ENCODE data around the gene PTPRN2.
"Not testable (repeated sequence)": the region's sequence is repeated elsewhere in the genome, so short reads cannot be mapped to it uniquely, and the experiment has no call there.

PTPRN2 gene

GRCh38 chr7:158053183-158053915 is 534.3 kb downstream of the PTPRN2 start:
- DNase-seq = no peak

DNA sequence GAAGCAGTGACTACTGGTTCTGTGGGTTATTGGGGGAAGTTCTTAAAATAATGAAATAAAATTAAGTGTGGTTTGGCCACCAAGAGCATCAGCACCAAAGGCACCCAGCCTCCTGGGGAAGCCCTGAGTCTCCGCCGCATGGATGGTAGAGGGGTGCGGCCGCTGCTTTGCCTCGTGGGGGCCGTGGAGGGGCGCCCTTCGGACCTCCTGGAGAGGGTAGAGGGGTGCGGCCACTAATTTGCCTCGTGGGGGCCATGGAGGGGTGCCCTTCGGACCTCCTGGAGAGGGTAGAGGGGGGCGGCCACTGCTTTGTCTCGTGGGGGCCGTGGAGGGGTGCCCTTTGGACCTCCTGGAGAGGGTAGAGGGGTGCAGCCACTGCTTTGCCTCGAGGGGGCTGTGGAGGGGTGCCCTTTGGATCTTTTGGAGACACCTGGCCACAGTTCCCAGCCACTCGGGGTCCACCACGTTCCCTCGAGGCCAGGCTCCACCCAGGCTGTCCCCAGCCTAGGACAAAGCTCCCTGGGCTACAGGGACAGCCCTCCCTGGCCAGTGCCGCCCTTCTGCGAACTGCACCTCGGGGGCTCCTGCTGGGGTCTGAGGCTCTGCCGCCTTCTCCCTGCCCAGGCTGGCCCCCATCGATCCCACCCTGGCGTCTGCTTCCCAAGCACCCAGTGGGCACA is 535.1 kb downstream of the PTPRN2 start:
- DNase-seq = no peak

GRCh38 chr7:158051776-158052175 is 535.8 kb downstream of the PTPRN2 start:
- DNase-seq = no peak

GRCh38 chr7:158050978-158051651 is 536.5 kb downstream of the PTPRN2 start:
- no peak for DNase-seq

GRCh38 chr7:158050441-158050977 is 537.1 kb downstream of the PTPRN2 start:
- DNase-seq = no peak

GRCh38 chr7:158049271-158049670 is 538.4 kb downstream of the PTPRN2 start:
- no peak for DNase-seq

- DNase-seq = no peak
These were observed 539.1 kb downstream of the PTPRN2 start for GRCh38 chr7:158048569-158048968.

DNA sequence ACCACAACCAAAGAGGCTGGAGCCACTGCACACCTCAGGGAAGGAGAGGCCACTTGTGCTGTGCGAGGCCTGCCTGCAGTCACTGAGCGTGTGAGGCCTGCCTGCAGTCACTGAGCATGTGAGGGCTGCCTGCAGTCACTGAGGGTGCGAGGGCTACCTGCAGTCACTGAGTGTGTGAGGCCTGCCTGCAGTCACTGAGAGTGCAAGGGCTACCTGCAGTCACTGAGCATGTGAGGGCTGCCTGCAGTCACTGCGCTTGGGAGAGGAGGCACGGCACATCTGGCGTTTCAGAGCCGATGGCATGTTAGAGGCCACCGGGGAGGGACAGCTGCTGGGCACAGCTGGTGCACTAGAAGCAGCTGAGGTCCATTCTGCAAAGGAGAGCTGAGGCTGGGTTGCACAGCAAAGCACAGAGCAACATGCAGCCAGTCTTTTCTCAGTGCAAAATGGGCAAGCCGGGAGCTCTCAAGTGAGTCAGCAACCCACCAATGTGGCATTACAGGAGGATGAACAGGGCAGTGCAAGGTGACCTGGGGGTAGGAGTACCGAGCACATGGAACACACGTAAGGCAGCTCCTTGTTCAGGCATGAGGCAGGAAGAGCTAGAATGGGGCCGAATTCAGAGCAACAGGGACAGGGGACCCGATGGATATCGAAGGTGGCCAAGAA is 540.1 kb downstream of the PTPRN2 start:
- DNase-seq = no peak

DNA sequence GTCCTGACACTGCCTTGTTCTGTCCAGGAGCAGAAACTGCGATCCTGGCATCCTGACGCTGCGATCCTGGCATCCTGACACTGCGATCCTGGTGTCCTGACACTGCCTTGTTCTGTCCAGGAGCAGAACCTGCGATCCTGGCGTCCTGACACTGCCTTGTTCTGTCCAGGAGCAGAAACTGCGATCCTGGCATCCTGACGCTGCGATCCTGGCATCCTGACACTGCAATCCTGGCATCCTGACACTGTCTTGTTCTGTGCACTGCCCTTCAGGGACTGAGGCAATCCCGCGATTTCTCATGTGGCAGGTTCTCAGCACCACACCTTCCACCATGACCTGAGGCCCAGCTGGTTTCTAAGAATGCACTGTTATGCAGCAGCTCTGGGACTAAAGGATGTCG is 541.4 kb downstream of the PTPRN2 start:
- DNase-seq = not testable (repeated sequence)

GRCh38 chr7:158044482-158044823 is 543.2 kb downstream of the PTPRN2 start:
- DNase-seq = no peak

DNA sequence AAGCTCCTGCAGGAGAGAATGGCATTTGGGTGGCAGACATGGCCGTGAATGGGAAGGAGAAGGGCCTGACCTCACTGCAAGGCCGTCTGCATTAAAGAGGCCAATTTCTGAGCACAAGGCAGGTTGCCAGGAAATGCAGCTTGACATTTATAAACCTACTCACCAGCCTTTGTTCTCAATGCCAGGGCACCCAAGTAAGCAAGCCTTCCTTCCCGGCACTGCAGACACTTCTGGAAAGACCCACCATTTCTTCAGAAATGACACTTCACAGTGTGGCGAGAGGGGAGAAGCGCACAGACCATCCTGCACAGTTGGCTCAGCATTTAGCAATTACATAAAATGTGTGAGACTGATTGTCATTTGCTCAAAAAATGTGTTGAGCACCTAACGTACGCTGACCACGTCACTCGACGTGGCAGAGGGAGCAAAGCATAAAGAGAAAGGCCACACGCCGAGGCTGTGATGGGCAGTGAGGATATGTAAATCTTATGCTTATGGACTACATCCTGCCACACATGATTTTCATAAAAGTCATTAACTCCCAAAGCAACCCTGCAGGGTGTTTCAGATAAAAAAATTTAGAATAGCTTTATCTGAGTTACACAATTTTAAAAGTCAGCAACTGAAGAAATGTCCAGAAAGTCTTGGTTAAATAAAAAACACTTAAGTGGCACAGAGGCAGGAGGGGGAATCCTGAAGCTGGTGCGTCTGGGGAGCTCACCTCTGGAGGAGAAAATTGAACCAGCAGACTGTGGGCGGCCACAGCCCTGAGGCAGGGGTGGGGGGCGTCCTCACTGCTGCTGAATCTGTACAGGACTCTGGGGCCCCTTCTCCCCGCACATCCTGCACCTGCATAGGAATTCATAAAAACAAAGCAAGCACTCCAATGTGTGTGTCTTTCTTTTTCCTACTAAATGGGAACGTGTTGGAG is 543.8 kb downstream of the PTPRN2 start:
- no peak for DNase-seq

DNA sequence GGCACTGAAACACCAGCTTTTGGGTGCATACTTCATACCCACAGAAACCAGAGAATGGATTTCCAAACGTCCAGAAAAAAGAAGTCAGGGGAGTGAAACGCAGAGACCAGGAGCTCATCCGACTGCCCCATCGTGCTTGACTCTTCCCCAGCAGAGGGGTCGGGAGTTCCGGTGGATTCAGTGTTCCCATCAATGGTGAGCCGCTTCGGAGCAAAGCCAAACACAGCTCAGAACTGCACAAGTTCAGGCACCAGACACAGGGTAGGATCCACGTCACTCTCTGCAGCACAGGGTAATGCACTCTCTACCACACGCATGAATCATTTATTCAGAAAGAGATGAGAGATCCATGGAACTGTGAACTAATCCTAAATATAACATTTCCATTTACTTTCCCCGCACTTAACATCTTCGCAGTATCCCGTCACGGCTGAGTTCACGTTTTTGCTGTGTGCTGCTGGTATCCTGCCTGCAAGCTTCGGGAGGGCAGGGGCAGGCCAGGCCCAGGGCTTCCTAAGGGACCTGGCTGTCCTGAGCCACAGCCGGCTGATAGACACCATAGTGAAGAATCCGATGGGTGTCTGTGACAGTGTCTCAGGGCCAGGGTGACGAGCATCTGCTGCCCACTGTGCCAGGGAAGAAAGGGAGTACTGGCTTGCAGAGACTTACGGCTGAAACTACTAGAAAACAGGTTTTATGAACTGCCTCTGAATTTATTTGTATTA is 545.3 kb downstream of the PTPRN2 start:
- DNase-seq = no peak

- no peak for DNase-seq
These were observed 547.4 kb downstream of the PTPRN2 start for GRCh38 chr7:158040199-158040598.

DNA sequence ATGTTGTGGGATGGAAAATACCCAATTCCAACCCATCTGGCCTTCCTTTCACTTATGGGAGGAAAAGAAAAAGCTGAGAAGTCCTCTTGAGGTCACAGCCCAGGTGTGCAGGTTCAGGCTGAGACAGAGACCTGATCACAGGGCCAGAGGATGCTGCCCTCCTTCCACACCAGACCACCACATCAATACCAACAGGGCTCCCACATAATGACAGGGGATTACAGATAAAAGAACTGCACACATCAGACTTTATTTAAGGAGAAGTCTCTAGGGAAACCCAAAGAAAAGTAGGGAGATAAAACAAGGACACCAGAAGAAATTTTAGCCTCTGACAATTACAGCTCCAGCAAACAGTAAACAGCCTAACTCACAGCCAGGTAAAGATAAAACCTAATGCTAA is 548.4 kb downstream of the PTPRN2 start:
- no peak for DNase-seq

- DNase-seq = no peak
These were observed 550.4 kb downstream of the PTPRN2 start for GRCh38 chr7:158037211-158037610.

DNA sequence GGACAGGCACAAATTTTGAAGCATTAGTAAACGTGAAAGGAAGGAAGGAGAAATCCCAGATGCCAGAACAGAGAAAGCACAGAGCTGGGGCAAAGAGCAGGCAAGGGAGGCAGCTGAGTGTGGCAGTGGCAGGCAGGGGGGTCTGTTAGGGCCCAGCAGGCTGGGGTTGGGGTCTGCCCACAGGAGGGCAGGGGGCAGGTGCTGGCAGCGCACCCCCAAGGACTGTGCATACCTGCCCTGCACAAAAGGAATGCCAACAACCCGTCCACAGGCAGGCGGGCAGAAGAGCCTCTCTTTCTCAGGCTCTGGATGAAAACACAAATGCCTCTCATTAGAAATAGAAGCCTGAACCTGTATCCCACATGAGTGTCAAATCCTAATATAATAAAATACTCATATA is 552.3 kb downstream of the PTPRN2 start:
- DNase-seq = no peak

GRCh38 chr7:158034571-158034970 is 553.1 kb downstream of the PTPRN2 start:
- no peak for DNase-seq

GRCh38 chr7:158033925-158034324 is 553.7 kb downstream of the PTPRN2 start:
- not testable (repeated sequence) for DNase-seq

- no peak for DNase-seq
These were observed 554.4 kb downstream of the PTPRN2 start for GRCh38 chr7:158033196-158033595.

DNA sequence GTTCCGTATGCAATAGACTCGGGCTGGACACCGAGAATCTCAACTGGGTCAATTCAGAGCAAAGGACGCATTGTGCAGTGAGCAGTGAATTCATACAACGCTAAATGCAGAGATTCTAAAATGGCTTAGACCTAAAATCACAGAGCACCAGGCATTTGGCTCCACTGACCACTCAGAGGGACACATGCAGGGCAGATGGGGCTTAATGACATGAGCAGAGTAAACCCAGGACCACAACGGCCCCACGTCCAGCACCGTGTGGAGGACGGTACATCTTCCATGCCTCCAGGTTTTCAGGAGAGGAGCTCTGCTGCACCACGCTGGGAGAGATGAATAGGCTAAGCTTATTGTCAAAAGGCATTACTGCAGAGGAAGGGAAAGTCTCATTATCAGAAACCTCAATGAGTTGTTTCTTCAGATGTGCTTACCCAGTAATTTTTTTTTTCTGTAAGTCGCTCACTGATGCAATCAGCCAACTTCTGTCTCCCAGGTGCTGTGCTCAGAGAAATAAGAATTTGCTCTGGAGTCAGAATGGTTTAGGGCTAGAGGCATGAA is 555.0 kb downstream of the PTPRN2 start:
- no peak for DNase-seq

- no peak for DNase-seq
These were observed 555.7 kb downstream of the PTPRN2 start for GRCh38 chr7:158031867-158032308.
